ENCODE measurements around the gene ZNF417. TPM values are rescaled to one million over a fixed set of nuclear protein-coding genes. Genes with fewer than 3 reads are reported as not detected.

Gene ZNF417
- total RNA-seq, 1 experiment from 2014 or later: 16.6 TPM

DNA sequence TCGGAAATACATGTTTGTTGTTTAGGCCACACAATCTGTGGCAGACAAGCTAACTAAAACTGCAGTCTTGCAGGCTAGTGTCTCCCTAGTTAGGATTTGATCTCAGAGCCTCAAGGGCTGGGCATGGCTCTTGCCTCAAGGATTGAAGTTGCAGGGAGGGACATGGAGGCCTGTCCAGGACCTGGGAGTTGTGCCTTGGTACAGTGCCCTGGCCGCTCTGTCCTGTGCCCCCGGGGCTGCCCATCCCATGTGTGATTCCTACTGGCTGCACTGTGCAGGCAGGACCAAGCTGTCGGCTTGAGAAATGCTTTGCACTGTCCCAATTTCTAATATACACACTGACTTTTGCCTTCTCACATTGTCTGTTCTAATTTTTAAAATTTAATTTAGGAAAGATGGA lies 38.6 kb upstream of the ZNF417 start:
- Mint-ChIP-seq H3K9me3 (ENCODE audit: unreplicated experiment) (peaks cover 31% of the 10 kb centered on the region), H3K27me3 (ENCODE audit: insufficient read depth, unreplicated experiment) (no peaks in the 10 kb centered on the region), H3K4me3 (ENCODE audit: unreplicated experiment) (no peak overlapping the region), H3K4me1 (ENCODE audit: low read depth, unreplicated experiment) (no peaks in the 10 kb centered on the region), H3K36me3 (ENCODE audit: insufficient read depth, unreplicated experiment) (no peaks in the 10 kb centered on the region), H3K27ac (ENCODE audit: unreplicated experiment) (no peak overlapping the region)
- BruUV-seq (replicated peaks): no TSS peak
- DNase-seq: no peak
- Histone ChIP-seq H3K4me3 (ENCODE audit: low read depth, low read length) (no peak overlapping the region), H3K4me1 (no peaks in the 10 kb centered on the region), H3K9me3 (peaks cover 19% of the 10 kb centered on the region), H3K27me3 (replicated peaks; ENCODE audit: control insufficient read depth, insufficient read depth, low read length) (no peaks in the 10 kb centered on the region), H3K36me3 (ENCODE audit: control insufficient read depth, insufficient read depth, low read length) (no peaks in the 10 kb centered on the region)
- CTCF ChIA-PET: interaction anchor here (0.7 kb wide), 1 partner anchor 59 kb away, joined by 3 read pairs; no protein-coding TSS in a partner anchor
- intact Hi-C loops (cut with micrococcal nuclease; ENCODE audit: unreplicated experiment): no loop called here
- POLR2A ChIA-PET: no interaction called here
- TF ChIP-seq, protein P1, sequence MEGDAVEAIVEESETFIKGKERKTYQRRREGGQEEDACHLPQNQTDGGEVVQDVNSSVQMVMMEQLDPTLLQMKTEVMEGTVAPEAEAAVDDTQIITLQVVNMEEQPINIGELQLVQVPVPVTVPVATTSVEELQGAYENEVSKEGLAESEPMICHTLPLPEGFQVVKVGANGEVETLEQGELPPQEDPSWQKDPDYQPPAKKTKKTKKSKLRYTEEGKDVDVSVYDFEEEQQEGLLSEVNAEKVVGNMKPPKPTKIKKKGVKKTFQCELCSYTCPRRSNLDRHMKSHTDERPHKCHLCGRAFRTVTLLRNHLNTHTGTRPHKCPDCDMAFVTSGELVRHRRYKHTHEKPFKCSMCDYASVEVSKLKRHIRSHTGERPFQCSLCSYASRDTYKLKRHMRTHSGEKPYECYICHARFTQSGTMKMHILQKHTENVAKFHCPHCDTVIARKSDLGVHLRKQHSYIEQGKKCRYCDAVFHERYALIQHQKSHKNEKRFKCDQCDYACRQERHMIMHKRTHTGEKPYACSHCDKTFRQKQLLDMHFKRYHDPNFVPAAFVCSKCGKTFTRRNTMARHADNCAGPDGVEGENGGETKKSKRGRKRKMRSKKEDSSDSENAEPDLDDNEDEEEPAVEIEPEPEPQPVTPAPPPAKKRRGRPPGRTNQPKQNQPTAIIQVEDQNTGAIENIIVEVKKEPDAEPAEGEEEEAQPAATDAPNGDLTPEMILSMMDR (IDR thresholded peaks at IDR 0.05; ENCODE audit: insufficient read depth in 1 of 2, low read depth in 1 of 2, low read length in 1 of 2, severe bottlenecking in 1 of 2, unreplicated experiment in 1 of 2): no peak

DNA sequence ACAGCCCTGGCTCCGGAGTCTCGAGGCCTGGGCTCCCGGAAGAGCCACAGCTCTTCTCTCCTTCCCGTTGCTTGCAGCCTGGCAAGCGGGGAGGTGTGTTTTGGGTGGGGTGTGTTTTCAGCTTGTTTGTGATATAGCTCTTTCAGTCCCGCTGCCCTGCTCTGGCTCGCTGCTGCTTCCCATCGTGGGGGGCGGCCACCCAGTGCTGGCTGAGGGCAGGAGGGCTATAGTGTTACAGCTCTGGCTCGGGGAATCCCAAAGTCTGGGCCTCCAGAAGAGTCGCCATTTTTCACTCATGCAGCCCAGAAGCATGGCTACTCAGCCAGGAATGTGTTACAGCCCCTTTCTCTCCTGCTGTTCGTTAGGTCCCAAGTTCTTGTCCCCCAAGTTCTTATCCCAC lies 33.3 kb upstream of the ZNF417 start:
- H3K4me1 Mint-ChIP-seq (ENCODE audit: low read depth, unreplicated experiment): no peaks in the 10 kb centered on the region
- H3K9me3 ChIP-seq: peaks cover 31% of the 10 kb centered on the region
- CTCF ChIA-PET: no interaction called here

DNA sequence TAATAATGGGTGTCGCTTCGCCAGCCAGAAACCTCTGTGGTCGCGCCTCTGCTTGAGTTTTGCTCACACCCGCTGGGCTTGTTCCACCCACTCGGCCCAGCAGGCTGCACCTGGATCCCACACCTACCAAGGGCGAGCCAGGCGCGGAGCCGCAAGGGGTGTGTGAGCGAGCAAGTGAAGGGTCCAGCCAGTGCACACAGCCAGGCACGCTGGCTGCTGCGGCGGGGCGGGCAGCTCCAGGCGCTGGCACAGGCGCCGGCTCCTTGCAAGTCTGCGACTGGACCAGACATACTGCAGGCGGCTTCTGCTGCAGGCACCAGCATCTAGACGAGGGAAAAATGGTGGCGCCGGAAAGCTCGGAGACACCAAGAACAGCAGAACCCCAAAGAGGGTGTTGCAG lies 32.9 kb upstream of the ZNF417 start:
- Mint-ChIP-seq H3K4me3 (ENCODE audit: unreplicated experiment) (no peak overlapping the region), H3K27ac (ENCODE audit: unreplicated experiment) (no peak overlapping the region), H3K27me3 (ENCODE audit: insufficient read depth, unreplicated experiment) (no peaks in the 10 kb centered on the region), H3K36me3 (ENCODE audit: insufficient read depth, unreplicated experiment) (peaks cover 4% of the 10 kb centered on the region), H3K9me3 (ENCODE audit: unreplicated experiment) (peaks cover 29% of the 10 kb centered on the region), H3K4me1 (ENCODE audit: low read depth, unreplicated experiment) (no peaks in the 10 kb centered on the region)
- ChIA-PET POLR2A (no interaction called here), CTCF (no interaction called here)
- BruUV-seq (replicated peaks): no TSS peak
- Histone ChIP-seq H3K27me3 (replicated peaks; ENCODE audit: control insufficient read depth, insufficient read depth, low read length) (no peaks in the 10 kb centered on the region), H3K9me3 (peaks cover 33% of the 10 kb centered on the region), H3K36me3 (ENCODE audit: control insufficient read depth, insufficient read depth, low read length) (no peaks in the 10 kb centered on the region), H3K4me3 (ENCODE audit: low read depth, low read length) (no peak overlapping the region), H3K4me1 (no peaks in the 10 kb centered on the region)
- DNase-seq: no peak
- TF ChIP-seq, protein P1 (IDR thresholded peaks at IDR 0.05; ENCODE audit: insufficient read depth in 1 of 2, low read depth in 1 of 2, low read length in 1 of 2, severe bottlenecking in 1 of 2, unreplicated experiment in 1 of 2): no peak
- intact Hi-C loops (cut with micrococcal nuclease; ENCODE audit: unreplicated experiment): no loop called here

More for the DNA sequence above, 33.3 kb upstream of the ZNF417 start:
- H3K27me3 ChIP-seq (replicated peaks; ENCODE audit: control insufficient read depth, insufficient read depth, low read length): no peaks in the 10 kb centered on the region
- H3K36me3 Mint-ChIP-seq (ENCODE audit: insufficient read depth, unreplicated experiment): peaks cover 4% of the 10 kb centered on the region
- no peaks in the 10 kb centered on the region for H3K27me3 Mint-ChIP-seq (ENCODE audit: insufficient read depth, unreplicated experiment)
- no peak overlapping the region for H3K4me3 ChIP-seq (ENCODE audit: low read depth, low read length)
- TF ChIP-seq, protein P1 (IDR thresholded peaks at IDR 0.05; ENCODE audit: insufficient read depth in 1 of 2, low read depth in 1 of 2, low read length in 1 of 2, severe bottlenecking in 1 of 2, unreplicated experiment in 1 of 2): no peak
- BruUV-seq (replicated peaks): no TSS peak
- no peaks in the 10 kb centered on the region for H3K4me1 ChIP-seq
- no peak overlapping the region for H3K4me3 Mint-ChIP-seq (ENCODE audit: unreplicated experiment)
- H3K9me3 Mint-ChIP-seq (ENCODE audit: unreplicated experiment): peaks cover 33% of the 10 kb centered on the region
- no peaks in the 10 kb centered on the region for H3K36me3 ChIP-seq (ENCODE audit: control insufficient read depth, insufficient read depth, low read length)
- POLR2A ChIA-PET: no interaction called here
- DNase-seq: no peak
- H3K27ac Mint-ChIP-seq (ENCODE audit: unreplicated experiment): no peak overlapping the region
- intact Hi-C loops (cut with micrococcal nuclease; ENCODE audit: unreplicated experiment): no loop called here

Measured in Caco-2 (cell line).